ENCODE data around the gene TGM1.
"Not testable (repeated sequence)": the region's sequence is repeated elsewhere in the genome, so short reads cannot be mapped to it uniquely, and the experiment has no call there.

TGM1 gene

GRCh38 chr14:24231263-24232120 is 31.5 kb downstream of the TGM1 start:
- H3K9me3 ChIP-seq = no peaks in the 10 kb centered on the region
- no peaks in the 10 kb centered on the region for H3K27me3 ChIP-seq
- peak overlapping the region; percentile 90 for H3K4me3 ChIP-seq (ENCODE audit: low read depth, low read length)
- TF ChIP-seq, protein P1, sequence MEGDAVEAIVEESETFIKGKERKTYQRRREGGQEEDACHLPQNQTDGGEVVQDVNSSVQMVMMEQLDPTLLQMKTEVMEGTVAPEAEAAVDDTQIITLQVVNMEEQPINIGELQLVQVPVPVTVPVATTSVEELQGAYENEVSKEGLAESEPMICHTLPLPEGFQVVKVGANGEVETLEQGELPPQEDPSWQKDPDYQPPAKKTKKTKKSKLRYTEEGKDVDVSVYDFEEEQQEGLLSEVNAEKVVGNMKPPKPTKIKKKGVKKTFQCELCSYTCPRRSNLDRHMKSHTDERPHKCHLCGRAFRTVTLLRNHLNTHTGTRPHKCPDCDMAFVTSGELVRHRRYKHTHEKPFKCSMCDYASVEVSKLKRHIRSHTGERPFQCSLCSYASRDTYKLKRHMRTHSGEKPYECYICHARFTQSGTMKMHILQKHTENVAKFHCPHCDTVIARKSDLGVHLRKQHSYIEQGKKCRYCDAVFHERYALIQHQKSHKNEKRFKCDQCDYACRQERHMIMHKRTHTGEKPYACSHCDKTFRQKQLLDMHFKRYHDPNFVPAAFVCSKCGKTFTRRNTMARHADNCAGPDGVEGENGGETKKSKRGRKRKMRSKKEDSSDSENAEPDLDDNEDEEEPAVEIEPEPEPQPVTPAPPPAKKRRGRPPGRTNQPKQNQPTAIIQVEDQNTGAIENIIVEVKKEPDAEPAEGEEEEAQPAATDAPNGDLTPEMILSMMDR (IDR thresholded peaks at IDR 0.05; ENCODE audit: low read depth, low read length) = no peak
- DNase-seq = no peak
- H3K36me3 ChIP-seq = peaks cover 19% of the 10 kb centered on the region
- peaks cover 4% of the 10 kb centered on the region; the same call in 1 of the 2 replicates for H3K4me1 ChIP-seq

GRCh38 chr14:24228902-24229301 is 34.1 kb downstream of the TGM1 start:
- no peak overlapping the region for H3K4me3 ChIP-seq (ENCODE audit: low read depth, low read length)
- no peaks in the 10 kb centered on the region for H3K27me3 ChIP-seq
- peaks cover 14% of the 10 kb centered on the region for H3K36me3 ChIP-seq
- TF ChIP-seq, protein P1 (IDR thresholded peaks at IDR 0.05; ENCODE audit: low read depth, low read length) = no peak
- DNase-seq = no peak
- no peaks in the 10 kb centered on the region for H3K9me3 ChIP-seq
- peaks cover 4% of the 10 kb centered on the region; the same call in 1 of the 2 replicates for H3K4me1 ChIP-seq

GRCh38 chr14:24226473-24226872 is 36.5 kb downstream of the TGM1 start:
- H3K4me3 ChIP-seq (ENCODE audit: low read depth, low read length) = no peak overlapping the region
- H3K4me1 ChIP-seq = no peaks in the 10 kb centered on the region
- peaks cover 14% of the 10 kb centered on the region for H3K36me3 ChIP-seq
- H3K27me3 ChIP-seq = no peaks in the 10 kb centered on the region
- H3K9me3 ChIP-seq = no peaks in the 10 kb centered on the region
- no peak for DNase-seq
- TF ChIP-seq, protein P1 (IDR thresholded peaks at IDR 0.05; ENCODE audit: low read depth, low read length) = no peak

DNA sequence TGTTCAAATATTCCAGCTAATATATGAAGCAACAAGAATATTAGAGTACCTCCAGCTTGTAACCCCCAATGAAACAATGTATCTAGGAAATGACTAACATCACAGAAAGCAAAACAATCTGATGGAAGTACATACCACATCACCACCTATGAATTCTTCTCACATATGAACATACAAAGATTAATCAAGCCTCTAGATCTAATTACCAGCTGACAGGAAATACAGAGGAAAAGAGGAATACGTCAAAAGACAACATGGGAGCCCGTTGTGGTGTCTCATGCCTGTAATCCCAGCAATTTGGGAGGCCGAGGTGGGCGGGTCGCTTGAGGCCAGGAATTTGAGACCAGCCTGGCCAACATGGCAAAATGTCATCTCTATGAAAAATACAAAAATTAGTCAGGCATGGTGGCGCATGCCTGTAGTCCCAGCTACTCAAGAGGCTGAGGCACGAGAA is 38.3 kb downstream of the TGM1 start:
- Histone ChIP-seq H3K27me3 (no peaks in the 10 kb centered on the region), H3K4me3 (ENCODE audit: low read depth, low read length) (no peak overlapping the region), H3K36me3 (peaks cover 14% of the 10 kb centered on the region), H3K9me3 (no peaks in the 10 kb centered on the region), H3K4me1 (no peaks in the 10 kb centered on the region)
- DNase-seq = no peak
- TF ChIP-seq, protein P1 (IDR thresholded peaks at IDR 0.05; ENCODE audit: low read depth, low read length) = no peak

GRCh38 chr14:24222987-24223386 is 40.0 kb downstream of the TGM1 start:
- H3K4me1 ChIP-seq; H3K27me3 ChIP-seq; H3K9me3 ChIP-seq; H3K4me3 ChIP-seq (ENCODE audit: low read depth, low read length); DNase-seq: not testable (repeated sequence)
- H3K36me3 ChIP-seq = peaks cover 10% of the 10 kb centered on the region

- Histone ChIP-seq H3K9me3 (no peaks in the 10 kb centered on the region), H3K27me3 (no peaks in the 10 kb centered on the region), H3K4me1 (no peaks in the 10 kb centered on the region), H3K36me3 (peaks cover 8% of the 10 kb centered on the region; the same call in 1 of the 2 replicates), H3K4me3 (ENCODE audit: low read depth, low read length) (no peak overlapping the region)
- DNase-seq = no peak
- TF ChIP-seq, protein P1 (IDR thresholded peaks at IDR 0.05; ENCODE audit: low read depth, low read length) = no peak
Observed at GRCh38 chr14:24219521-24219920, 43.5 kb downstream of the TGM1 start.

Measured in BE2C (cell line).